ENCODE data around the gene NCAM2. TPM values are rescaled to one million over a fixed set of nuclear protein-coding genes. Genes with fewer than 3 reads are reported as not detected.

NCAM2 gene
- total and polyA plus RNA-seq, 2 of the 8 experiments (the other 6 are each of a cell fraction or from before 2014, with no cell fraction given) = 0.14 to 1.1 TPM

DNA sequence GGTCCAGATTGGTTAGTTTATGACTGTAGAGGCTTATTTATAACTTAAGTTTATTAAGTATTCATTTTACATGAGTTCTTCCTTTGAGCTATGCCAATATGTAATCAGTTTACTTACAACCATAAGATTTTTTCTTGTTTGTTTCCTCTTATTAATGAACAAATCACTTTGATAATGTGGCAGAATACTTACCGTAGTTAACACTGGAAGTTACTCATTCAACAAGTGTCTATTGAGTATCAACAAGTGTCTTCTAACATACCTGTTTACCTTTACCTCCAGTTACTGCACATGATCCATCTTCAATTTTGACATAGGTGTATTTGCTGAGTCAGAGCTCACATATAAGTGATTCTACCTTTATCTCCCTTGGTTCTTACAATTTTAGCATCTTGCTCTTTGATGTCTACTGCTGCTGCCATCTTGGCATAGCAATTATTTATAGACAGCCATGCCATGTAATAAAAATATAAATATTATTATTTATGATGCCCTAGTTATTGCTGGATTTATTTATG, 205.7 kb downstream of the NCAM2 start:
- Histone ChIP-seq H4K91ac (replicated peaks; ENCODE audit: insufficient read length, low read length) (no peak overlapping the region), H2BK120ac (replicated peaks; ENCODE audit: low read depth, low read length) (no peak overlapping the region), H2BK15ac (ENCODE audit: low read length) (no peak overlapping the region), H3K4me3 (ENCODE audit: extremely low read depth in 1 of 4, insufficient read depth in 2 of 4, low read depth in 3 of 4, low read length in 4 of 4) (no peak overlapping the region), H3K9me3 (ENCODE audit: insufficient read depth in 2 of 2, low read depth in 1 of 2, low read length in 1 of 2) (no peaks in the 10 kb centered on the region), H2BK5ac (ENCODE audit: low read depth, low read length) (no peak overlapping the region), H2BK20ac (ENCODE audit: low read length) (no peak overlapping the region), H3K18ac (ENCODE audit: extremely low read depth, low read length) (no peak overlapping the region), H4K8ac (ENCODE audit: extremely low read depth, insufficient read depth, low read length) (no peak overlapping the region), H3K27ac (ENCODE audit: low read depth, low read length) (no peak overlapping the region), H3K4ac (replicated peaks; ENCODE audit: insufficient read length, low read depth, low read length) (no peak overlapping the region), H2AK5ac (ENCODE audit: low read depth, low read length) (no peak overlapping the region), H4K20me1 (replicated peaks in 1 of 2; ENCODE audit: control insufficient read depth in 1 of 2, insufficient read depth in 2 of 2, low read length in 2 of 2) (no peaks in the 10 kb centered on the region), H3K56ac (replicated peaks; ENCODE audit: insufficient read length, low read depth, low read length) (no peak overlapping the region), H3K27me3 (replicated peaks in 1 of 4; ENCODE audit: control insufficient read depth in 3 of 4, extremely low read depth in 1 of 4, insufficient read depth in 3 of 4, low read length in 3 of 4) (no peaks in the 10 kb centered on the region), H3K4me2 (ENCODE audit: insufficient read depth in 1 of 2, low read depth in 2 of 2, low read length in 2 of 2) (no peak overlapping the region), H3K79me1 (ENCODE audit: low read depth, low read length) (no peaks in the 10 kb centered on the region), H3K4me1 (replicated peaks in 1 of 4; ENCODE audit: control insufficient read depth in 3 of 4, insufficient read depth in 4 of 4, low read length in 3 of 4) (no peaks in the 10 kb centered on the region), H3K9ac (replicated peaks in 1 of 4; ENCODE audit: extremely low read depth in 1 of 4, low read depth in 3 of 4, low read length in 3 of 4) (no peak overlapping the region), H3K14ac (ENCODE audit: insufficient read length) (no peak overlapping the region), H3K79me2 (ENCODE audit: control insufficient read depth in 1 of 2, insufficient read depth in 2 of 2, low read length in 2 of 2) (no peaks in the 10 kb centered on the region), H3K23me2 (ENCODE audit: low read depth, low read length) (no peaks in the 10 kb centered on the region), H4K5ac (ENCODE audit: insufficient read length, low read depth, low read length) (no peak overlapping the region), H3K36me3 (ENCODE audit: control insufficient read depth in 2 of 4, insufficient read depth in 4 of 4, low read length in 3 of 4) (no peaks in the 10 kb centered on the region), H2BK12ac (ENCODE audit: low read depth, low read length) (no peak overlapping the region), H3K23ac (ENCODE audit: insufficient read length) (no peak overlapping the region), H2AFZ (ENCODE audit: low read length) (no peak overlapping the region)
- DNase-seq (ENCODE audit: low read depth in 1 of 2, low spot score in 2 of 2) (no peak), FAIRE-seq (no peak)
- ChIA-PET CTCF (ENCODE audit: partially characterized antibody) (no interaction called here), POLR2A (ENCODE audit: partially characterized antibody) (no interaction called here)
- TF ChIP-seq SRF (IDR thresholded peaks at IDR 0.05; ENCODE audit: low read depth, low read length) (no peak), TCF12 (IDR thresholded peaks at IDR 0.05; ENCODE audit: low read depth, low read length) (no peak), JUN (IDR thresholded peaks at IDR 0.05; ENCODE audit: low read depth, low read length) (no peak), PHF8 (conservative IDR thresholded peaks at IDR 0.05; ENCODE audit: low read depth, low read length) (no peak), POLR2AphosphoS5 (IDR thresholded peaks at IDR 0.05; ENCODE audit: low read depth, low read length) (no peak), EZH2 (IDR thresholded peaks at IDR 0.05; ENCODE audit: low read depth, low read length, severe bottlenecking) (no peak)
- 95% methylated on average over 1 of the region's 1 CpG; no CpG with 5 or more reads in 1 of the 2 experiments for WGBS, 2 experiments (ENCODE audit: extremely low coverage in 1 of 2, insufficient coverage in 1 of 2, insufficient read length in 1 of 2, insufficient replicate concordance in 2 of 2, low coverage in 1 of 2, low lambda C conversion rate in 2 of 2, missing lambda C conversion rate in 1 of 2)
